GM23338 (cell line): ENCODE results near the gene HK1. TPM values are rescaled to one million over a fixed set of nuclear protein-coding genes. Genes with fewer than 3 reads are reported as not detected.

Experiments used
- ATAC-seq: fragments of 200-7000 bp; cut with Tn5 transposase; 3 replicates; pipeline ENCODE4 v1.9.1; 2020
- DNase-seq: peaks from one replicate; pipeline ENCODE4 v3.0.0-alpha.2; 2015; ENCODE audit warnings: low spot score
- H2AFZ ChIP-seq: fragments of 200-600 bp; sonication (generic); 2 replicates; pipeline ENCODE4 v1.8.0; 2016; ENCODE audit warnings: antibody characterized with exemption, mild to moderate bottlenecking, moderate library complexity
- H3F3A ChIP-seq: fragments of 200-600 bp; sonication (generic); replicated peaks from 2 replicates; pipeline ENCODE4 v1.8.0; 2017; ENCODE audit warnings: antibody characterized with exemption, mixed run types, low read depth
- H3K27ac ChIP-seq: fragments of 200-600 bp; sonication (generic); 2 replicates; pipeline ENCODE4 v1.6.1; 2016; ENCODE audit warnings: low read depth
- H3K27me3 ChIP-seq: fragments of 200-600 bp; sonication (generic); 2 replicates; pipeline ENCODE4 v1.8.0; 2016; ENCODE audit warnings: mild to moderate bottlenecking, mixed run types, moderate library complexity; ENCODE audit not compliant: insufficient read depth
- H3K36me3 ChIP-seq: fragments of 200-600 bp; sonication (generic); 2 replicates; pipeline ENCODE4 v1.8.0; 2016; ENCODE audit warnings: mild to moderate bottlenecking; ENCODE audit not compliant: insufficient read depth
- H3K4me1 ChIP-seq: fragments of 200-600 bp; sonication (generic); 2 replicates; pipeline ENCODE4 v1.8.0; 2016; ENCODE audit warnings: mild to moderate bottlenecking, moderate library complexity; ENCODE audit not compliant: insufficient read depth
- H3K4me2 ChIP-seq: fragments of 200-600 bp; sonication (generic); 2 replicates; pipeline ENCODE4 v1.7.1; 2017; ENCODE audit warnings: mixed run types
- H3K4me3 ChIP-seq: fragments of 200-600 bp; sonication (generic); 2 replicates; pipeline ENCODE4 v1.6.1; 2016; ENCODE audit warnings: mixed run types
- H3K79me2 ChIP-seq: fragments of 200-600 bp; sonication (generic); replicated peaks from 2 replicates; pipeline ENCODE4 v1.8.0; 2017; ENCODE audit warnings: mild to moderate bottlenecking; ENCODE audit not compliant: insufficient read depth
- H3K9me2 ChIP-seq: fragments of 200-600 bp; sonication (generic); 2 replicates; pipeline ENCODE4 v1.8.0; 2017; ENCODE audit not compliant: insufficient read depth
- H4K20me1 ChIP-seq: fragments of 200-600 bp; sonication (generic); replicated peaks from 2 replicates; pipeline ENCODE4 v1.8.0; 2017; ENCODE audit warnings: mild to moderate bottlenecking; ENCODE audit not compliant: insufficient read depth
- H3K27ac Mint-ChIP-seq: 2 replicates; pipeline ENCODE4 v1.8.0; 2020; ENCODE audit warnings: inconsistent platforms, mild to moderate bottlenecking, moderate library complexity, mixed read lengths
- H3K27me3 Mint-ChIP-seq: 3 replicates; pipeline ENCODE4 v1.8.0; 2022; ENCODE audit warnings: low read depth, mild to moderate bottlenecking, moderate library complexity, mixed read lengths, inconsistent platforms; ENCODE audit not compliant: insufficient read depth, poor library complexity
- H3K36me3 Mint-ChIP-seq: 3 replicates; pipeline ENCODE4 v1.8.0; 2021; ENCODE audit warnings: low read depth, mild to moderate bottlenecking, inconsistent platforms, moderate library complexity, mixed read lengths
- H3K4me1 Mint-ChIP-seq: 3 replicates; pipeline ENCODE4 v1.8.0; 2020; ENCODE audit warnings: mild to moderate bottlenecking, inconsistent platforms, mixed read lengths
- H3K4me3 Mint-ChIP-seq: 3 replicates; pipeline ENCODE4 v1.8.0; 2021; ENCODE audit warnings: moderate library complexity, mild to moderate bottlenecking, inconsistent platforms, mixed read lengths
- H3K9me3 Mint-ChIP-seq: 3 replicates; pipeline ENCODE4 v1.8.0; 2020; ENCODE audit warnings: moderate library complexity, mild to moderate bottlenecking, inconsistent platforms, mixed read lengths
- CTCF ChIP-seq, 2 experiments: fragments of 200-600 bp in 1 of 2; sonication (generic) in 1 of 2; conservative IDR thresholded peaks; 2 replicates each; pipeline versions ENCODE4 v1.5.1 to v1.6.1; 2016 to 2017; ENCODE audit warnings: antibody characterized with exemption in 2 of 2, low read depth in 2 of 2, mild to moderate bottlenecking in 2 of 2, moderate library complexity in 1 of 2
- EZH2phosphoT487 ChIP-seq: fragments of 200-600 bp; sonication (generic); IDR thresholded peaks from one replicate; pipeline ENCODE4 v1.8.1; 2018; ENCODE audit warnings: antibody characterized with exemption; ENCODE audit not compliant: unreplicated experiment
- JUNB ChIP-seq: IDR thresholded peaks from one replicate; pipeline ENCODE4 v1.6.1; 2016; ENCODE audit warnings: antibody characterized with exemption; ENCODE audit not compliant: unreplicated experiment
- STAT1 ChIP-seq: IDR thresholded peaks from one replicate; pipeline ENCODE4 v1.6.1; 2016; ENCODE audit warnings: antibody characterized with exemption; ENCODE audit not compliant: unreplicated experiment
- ZNF114 ChIP-seq: fragments of 250-450 bp; sonication (Bioruptor Pico); IDR thresholded peaks from 2 replicates; pipeline ENCODE4 v1.5.0; 2020; ENCODE audit warnings: mild to moderate bottlenecking, moderate library complexity
- polyA plus RNA-seq: library from polyadenylated mRNA; unstranded; fragments of >200 nt; fragmentation: Nextera tagmentation; extraction: Ambion mirVana; gene quantifications from 2 replicates; pipeline ENCODE4 v1.2.1, GENCODE V29; 2016
- total RNA-seq: library from RNA; depleted of rRNA; stranded (reverse); fragments of >200 nt; shearing (Covaris generic); gene quantifications from 2 replicates; pipeline ENCODE4 v1.2.3, GENCODE V29; 2014
- TF ChIP-seq, protein P1 (sequence below): IDR thresholded peaks from one replicate; pipeline ENCODE4 v1.6.1; 2018; ENCODE audit warnings: antibody characterized with exemption; ENCODE audit not compliant: unreplicated experiment
- TF ChIP-seq, protein P2 (sequence below): IDR thresholded peaks from 2 replicates; pipeline ENCODE4 v1.6.1; 2016; ENCODE audit warnings: antibody characterized with exemption

The HK1 gene
- total and polyA plus RNA-seq, 2 experiments from 2014 or later, result 76.6 to 229 TPM

- Histone ChIP-seq H3K36me3 (peaks cover 62% of the 10 kb centered on the region), H3K4me1 (peaks cover 35% of the 10 kb centered on the region), H2AFZ (no peak overlapping the region), H3K4me2 (no peak overlapping the region), H4K20me1 (no peaks in the 10 kb centered on the region; the same call in 1 of the 2 replicates), H3K4me3 (no peak overlapping the region), H3F3A (peaks cover 30% of the 10 kb centered on the region), H3K27me3 (no peaks in the 10 kb centered on the region), H3K9me2 (no peaks in the 10 kb centered on the region), H3K79me2 (peaks cover 6% of the 10 kb centered on the region; the same call in 1 of the 2 replicates), H3K27ac (peak overlapping the region; percentile 95; the same call in 1 of the 2 replicates)
- no peak overlapping the region for H3K4me3 Mint-ChIP-seq
- ATAC-seq, result no peak
- no peak for DNase-seq
- TF ChIP-seq ZNF114 (CRISPR knock-in tag) (no peak), CTCF (conservative IDR thresholded peaks at IDR 0.05; ENCODE audit: low read depth in 2 of 2) (no peak), EZH2phosphoT487 (no peak), JUNB (no peak), STAT1 (no peak)
- TF ChIP-seq, protein P1, sequence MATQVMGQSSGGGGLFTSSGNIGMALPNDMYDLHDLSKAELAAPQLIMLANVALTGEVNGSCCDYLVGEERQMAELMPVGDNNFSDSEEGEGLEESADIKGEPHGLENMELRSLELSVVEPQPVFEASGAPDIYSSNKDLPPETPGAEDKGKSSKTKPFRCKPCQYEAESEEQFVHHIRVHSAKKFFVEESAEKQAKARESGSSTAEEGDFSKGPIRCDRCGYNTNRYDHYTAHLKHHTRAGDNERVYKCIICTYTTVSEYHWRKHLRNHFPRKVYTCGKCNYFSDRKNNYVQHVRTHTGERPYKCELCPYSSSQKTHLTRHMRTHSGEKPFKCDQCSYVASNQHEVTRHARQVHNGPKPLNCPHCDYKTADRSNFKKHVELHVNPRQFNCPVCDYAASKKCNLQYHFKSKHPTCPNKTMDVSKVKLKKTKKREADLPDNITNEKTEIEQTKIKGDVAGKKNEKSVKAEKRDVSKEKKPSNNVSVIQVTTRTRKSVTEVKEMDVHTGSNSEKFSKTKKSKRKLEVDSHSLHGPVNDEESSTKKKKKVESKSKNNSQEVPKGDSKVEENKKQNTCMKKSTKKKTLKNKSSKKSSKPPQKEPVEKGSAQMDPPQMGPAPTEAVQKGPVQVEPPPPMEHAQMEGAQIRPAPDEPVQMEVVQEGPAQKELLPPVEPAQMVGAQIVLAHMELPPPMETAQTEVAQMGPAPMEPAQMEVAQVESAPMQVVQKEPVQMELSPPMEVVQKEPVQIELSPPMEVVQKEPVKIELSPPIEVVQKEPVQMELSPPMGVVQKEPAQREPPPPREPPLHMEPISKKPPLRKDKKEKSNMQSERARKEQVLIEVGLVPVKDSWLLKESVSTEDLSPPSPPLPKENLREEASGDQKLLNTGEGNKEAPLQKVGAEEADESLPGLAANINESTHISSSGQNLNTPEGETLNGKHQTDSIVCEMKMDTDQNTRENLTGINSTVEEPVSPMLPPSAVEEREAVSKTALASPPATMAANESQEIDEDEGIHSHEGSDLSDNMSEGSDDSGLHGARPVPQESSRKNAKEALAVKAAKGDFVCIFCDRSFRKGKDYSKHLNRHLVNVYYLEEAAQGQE, result no peak
- H3K27ac Mint-ChIP-seq, result peak overlapping the region; percentile 34; the same call in 1 of the 2 replicates
- peaks cover 3% of the 10 kb centered on the region; the same call in 1 of the 3 replicates for H3K9me3 Mint-ChIP-seq
- peaks cover 12% of the 10 kb centered on the region for H3K27me3 Mint-ChIP-seq
- peaks cover 84% of the 10 kb centered on the region for H3K36me3 Mint-ChIP-seq
- H3K4me1 Mint-ChIP-seq, result peaks cover 33% of the 10 kb centered on the region
Measured at GRCh38 chr10:69387500-69387899, 109.2 kb downstream of the HK1 start.

DNA sequence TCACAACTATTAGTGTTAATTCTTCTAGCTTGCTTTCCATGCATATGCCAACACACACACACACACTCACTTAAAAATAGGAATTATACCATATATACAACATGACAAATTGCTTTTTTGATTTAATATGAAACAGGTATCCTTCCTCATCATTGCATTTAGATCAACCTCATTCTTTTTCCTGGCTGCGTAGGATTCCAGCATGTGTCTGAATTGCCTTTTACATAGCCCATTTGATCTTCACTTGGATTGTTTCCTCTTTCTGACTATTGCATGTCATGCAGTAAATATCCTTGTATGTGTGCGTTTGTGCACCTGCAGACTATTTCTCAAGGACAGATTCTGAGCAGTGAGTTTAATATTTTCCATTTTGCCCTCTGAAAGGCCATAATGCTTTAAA is 110.2 kb downstream of the HK1 start:
- Histone ChIP-seq H3K4me2 (no peak overlapping the region), H3K36me3 (peaks cover 61% of the 10 kb centered on the region), H3K4me1 (peaks cover 35% of the 10 kb centered on the region), H3K27ac (peak overlapping the region; percentile 95), H3K27me3 (no peaks in the 10 kb centered on the region), H3K9me2 (no peaks in the 10 kb centered on the region), H4K20me1 (no peaks in the 10 kb centered on the region; the same call in 1 of the 2 replicates), H3K4me3 (no peak overlapping the region), H2AFZ (no peak overlapping the region), H3F3A (peaks cover 33% of the 10 kb centered on the region), H3K79me2 (peaks cover 6% of the 10 kb centered on the region; the same call in 1 of the 2 replicates)
- H3K4me1 Mint-ChIP-seq, result peaks cover 36% of the 10 kb centered on the region
- ATAC-seq (no peak), DNase-seq (no peak)
- peaks cover 3% of the 10 kb centered on the region; the same call in 1 of the 3 replicates for H3K9me3 Mint-ChIP-seq
- H3K4me3 Mint-ChIP-seq, result no peak overlapping the region
- H3K27ac Mint-ChIP-seq, result peak overlapping the region; percentile 6; the same call in 1 of the 2 replicates
- H3K36me3 Mint-ChIP-seq, result peaks cover 83% of the 10 kb centered on the region
- TF ChIP-seq, protein P1, result no peak
- TF ChIP-seq, protein P2, sequence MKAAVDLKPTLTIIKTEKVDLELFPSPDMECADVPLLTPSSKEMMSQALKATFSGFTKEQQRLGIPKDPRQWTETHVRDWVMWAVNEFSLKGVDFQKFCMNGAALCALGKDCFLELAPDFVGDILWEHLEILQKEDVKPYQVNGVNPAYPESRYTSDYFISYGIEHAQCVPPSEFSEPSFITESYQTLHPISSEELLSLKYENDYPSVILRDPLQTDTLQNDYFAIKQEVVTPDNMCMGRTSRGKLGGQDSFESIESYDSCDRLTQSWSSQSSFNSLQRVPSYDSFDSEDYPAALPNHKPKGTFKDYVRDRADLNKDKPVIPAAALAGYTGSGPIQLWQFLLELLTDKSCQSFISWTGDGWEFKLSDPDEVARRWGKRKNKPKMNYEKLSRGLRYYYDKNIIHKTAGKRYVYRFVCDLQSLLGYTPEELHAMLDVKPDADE, result no peak
- TF ChIP-seq CTCF (conservative IDR thresholded peaks at IDR 0.05; ENCODE audit: low read depth in 2 of 2), result no peak
- H3K27me3 Mint-ChIP-seq, result peaks cover 17% of the 10 kb centered on the region
